GM18508 (cell line): ENCODE data around the gene LPGAT1.
"Not testable (repeated sequence)": the region's sequence is repeated elsewhere in the genome, so short reads cannot be mapped to it uniquely, and the experiment has no call there.

Source experiments
- ATAC-seq: cut with Tn5 transposase; IDR thresholded peaks from one replicate; pipeline ENCODE4 v1.9.1; 2021; ENCODE audit warnings: moderate number of reproducible peaks; ENCODE audit not compliant: insufficient read depth, unreplicated experiment

LPGAT1 gene

DNA sequence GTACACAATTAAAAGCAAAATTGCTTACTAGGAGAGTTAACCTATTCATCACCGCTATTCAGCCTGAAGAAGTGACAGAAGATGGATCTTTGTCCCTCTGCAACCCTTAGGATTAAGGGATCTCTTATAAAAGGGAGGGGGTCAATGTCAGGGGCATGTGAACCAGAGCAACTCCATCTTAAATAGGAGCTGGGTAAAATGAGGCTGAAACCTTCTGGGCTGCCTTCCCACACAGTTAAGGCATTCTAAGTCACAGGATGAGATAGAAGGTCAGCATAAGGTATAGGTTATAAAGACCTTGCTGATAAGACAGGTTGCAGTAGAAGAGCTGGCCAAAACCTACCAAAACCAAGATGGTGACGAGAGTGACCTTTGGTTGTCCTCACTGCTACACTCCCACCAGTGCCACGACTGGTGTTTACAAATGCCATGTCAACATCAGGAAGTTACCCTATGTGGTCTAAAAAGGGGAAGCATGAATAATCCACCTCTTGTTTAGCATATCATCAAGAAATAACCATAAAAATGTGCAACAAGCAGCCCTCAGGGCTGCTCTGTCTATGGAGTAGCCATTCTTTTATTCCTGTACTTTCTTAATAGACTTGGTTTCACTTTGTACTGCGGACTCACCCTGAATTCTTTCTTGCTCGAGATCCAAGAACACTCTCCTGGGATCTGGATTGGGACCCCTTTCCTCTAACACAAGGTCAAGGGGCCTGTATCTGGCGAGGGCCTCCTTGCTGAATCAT, 119.8 kb downstream of the LPGAT1 start:
- ATAC-seq, result no peak

DNA sequence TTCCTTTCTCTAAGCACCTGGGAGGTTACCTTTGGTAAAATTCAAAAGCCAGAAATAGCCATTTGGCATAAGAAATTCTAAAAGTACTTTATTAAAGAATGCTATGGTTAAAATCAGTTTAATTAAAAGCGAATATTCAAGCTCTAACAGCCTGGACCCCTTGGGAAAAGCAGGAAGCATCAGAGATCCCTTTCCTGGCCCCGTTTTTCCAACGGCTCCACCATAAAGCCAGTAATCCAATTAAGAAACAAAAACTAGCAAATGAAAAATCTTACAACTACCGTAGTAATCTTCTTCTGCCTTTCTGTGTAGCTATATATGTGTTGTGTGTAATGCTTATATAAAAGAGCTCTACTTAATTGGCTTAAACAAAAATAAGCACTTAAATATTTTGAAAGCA, 121.6 kb downstream of the LPGAT1 start:
- ATAC-seq, result no peak

DNA sequence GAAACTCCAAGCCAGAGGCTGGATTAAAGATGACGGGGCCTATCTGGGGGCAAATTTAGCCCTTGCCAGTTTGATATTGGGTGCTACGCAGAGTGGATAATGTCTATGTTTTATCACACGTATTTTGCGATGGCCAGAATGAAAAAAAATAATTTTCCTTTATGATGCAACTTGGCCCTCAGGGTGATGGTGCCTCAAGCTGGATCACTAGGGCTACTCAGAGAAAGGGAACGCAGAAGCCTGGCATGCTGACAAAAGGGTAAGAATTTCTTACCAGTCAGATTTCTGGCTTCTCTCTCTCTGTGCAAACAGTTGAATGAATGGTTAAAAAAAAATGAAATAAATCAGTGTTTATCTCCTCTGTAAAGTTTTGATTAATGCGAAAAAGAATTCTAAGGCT, 122.6 kb downstream of the LPGAT1 start:
- no peak for ATAC-seq

DNA sequence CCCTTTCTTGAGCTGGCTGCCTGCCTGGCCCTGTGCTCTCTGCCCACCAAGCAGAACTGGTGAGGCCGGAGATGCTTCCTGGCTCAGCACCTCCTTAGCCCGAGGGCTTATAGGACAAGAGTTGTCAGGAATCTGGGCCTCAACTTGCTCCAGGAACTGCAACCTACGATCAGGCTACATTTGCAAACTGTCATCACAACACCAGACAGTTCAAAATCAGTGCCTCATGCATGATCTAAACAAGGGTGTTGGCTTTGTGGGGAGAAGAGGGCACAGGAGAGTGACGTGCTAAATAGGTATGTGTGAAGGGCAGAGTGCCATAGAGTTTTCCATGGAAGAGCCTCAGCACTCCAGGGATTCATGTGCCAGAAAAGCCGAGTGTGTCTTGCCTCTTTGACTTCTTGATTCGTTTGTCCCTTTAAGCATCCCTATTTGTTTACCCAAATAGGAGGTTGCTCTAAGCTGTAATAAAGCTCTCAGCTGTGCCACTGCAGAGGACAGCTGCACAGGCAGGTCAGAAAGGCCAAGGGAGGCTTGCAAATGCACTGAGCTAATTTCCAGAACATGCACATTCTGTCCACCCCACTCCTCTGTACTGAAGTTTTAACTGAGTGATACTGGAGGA, 125.0 kb downstream of the LPGAT1 start:
- no peak for ATAC-seq

DNA sequence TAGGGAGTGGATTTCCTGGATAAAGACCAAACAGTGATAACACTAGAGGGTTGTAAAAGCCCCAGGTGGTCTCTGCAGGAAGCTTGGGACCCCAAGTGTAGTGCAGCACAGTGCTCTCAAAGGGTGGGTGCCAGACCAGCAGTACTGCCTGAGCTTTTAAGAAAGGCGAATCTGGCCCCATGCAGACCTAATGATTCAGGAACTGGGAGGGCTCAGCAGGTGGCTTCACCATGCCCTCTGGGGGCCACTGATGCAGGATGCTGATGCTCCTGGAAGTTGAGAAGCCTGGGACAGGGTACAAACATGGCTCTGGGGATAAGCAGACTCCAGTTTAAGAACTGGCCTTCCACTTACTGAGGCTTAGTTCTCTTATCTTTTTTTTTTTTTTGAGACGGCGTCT, 126.0 kb downstream of the LPGAT1 start:
- no peak for ATAC-seq

DNA sequence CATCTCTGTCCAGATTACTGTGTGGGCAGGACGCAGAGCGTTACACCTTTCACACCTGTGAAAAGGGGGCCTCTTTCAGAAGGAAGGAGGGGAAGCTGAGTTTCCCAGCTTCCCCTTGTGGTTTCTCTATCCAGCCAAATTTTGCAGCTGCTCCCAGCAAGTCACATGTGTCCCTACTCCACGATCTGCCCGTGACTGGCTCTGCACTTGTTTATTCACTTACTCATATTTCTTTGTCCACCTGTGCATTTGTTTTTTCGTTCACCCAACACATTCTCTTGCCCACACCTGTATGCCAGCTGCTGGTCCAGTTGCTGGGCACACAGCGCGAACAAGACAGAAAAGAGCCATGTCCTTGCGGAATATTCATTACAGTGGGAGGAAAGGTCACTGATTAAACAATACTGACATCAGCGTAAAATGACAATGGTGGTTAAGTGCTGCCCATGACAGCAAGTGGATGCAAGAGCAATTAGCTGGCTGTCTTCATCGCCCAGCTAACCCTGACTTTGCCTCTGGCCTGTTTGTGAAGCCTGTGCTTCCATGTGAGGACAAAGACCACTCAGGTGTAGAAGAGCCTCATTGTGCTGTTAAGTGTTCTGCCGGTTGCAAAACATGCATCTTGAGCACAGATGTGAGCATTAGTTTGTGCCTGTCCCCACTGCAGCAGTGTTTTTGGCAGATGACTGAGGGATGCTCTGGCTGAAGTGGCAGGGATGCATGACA, 126.6 kb downstream of the LPGAT1 start:
- ATAC-seq, result no peak

DNA sequence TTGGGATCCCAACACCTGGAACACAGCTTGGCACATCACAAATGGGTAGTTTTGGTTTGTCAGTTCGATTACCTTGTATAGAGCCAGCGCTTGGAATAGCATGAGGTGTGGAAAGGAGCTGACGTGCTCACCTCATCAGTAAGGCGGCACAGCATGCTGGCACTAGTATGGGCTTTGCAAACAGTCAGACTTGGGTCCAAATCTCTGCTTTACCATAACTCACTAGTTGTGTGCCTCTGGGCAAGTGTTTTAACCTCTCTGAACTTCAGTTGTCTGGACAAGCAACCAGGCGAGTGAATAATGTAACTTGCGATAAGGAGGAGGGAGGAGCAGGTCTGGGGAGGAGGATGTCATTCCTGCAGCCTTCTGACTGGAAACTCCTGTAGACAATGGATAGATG, 128.8 kb downstream of the LPGAT1 start:
- ATAC-seq, result no peak

DNA sequence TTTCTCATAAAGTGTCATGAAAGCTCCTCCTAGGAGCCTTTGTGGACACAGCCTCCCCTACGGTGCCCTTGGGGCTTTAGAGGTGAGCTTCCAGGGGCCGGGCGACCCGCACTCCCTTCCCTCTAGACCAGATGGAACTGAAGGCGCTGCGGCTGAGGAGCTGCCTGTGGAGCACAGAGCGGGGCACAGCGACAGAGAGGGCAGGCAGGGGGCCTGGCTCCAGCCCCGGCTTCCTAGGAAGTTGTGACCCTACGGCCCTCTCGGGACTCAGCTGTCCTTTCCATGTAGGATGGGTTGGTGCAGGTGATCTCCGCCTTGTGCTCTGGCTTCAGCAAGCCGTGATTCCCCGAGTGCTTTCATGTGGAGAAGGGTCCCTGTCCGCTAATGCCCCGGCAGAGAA, 131.5 kb downstream of the LPGAT1 start:
- ATAC-seq, result no peak

DNA sequence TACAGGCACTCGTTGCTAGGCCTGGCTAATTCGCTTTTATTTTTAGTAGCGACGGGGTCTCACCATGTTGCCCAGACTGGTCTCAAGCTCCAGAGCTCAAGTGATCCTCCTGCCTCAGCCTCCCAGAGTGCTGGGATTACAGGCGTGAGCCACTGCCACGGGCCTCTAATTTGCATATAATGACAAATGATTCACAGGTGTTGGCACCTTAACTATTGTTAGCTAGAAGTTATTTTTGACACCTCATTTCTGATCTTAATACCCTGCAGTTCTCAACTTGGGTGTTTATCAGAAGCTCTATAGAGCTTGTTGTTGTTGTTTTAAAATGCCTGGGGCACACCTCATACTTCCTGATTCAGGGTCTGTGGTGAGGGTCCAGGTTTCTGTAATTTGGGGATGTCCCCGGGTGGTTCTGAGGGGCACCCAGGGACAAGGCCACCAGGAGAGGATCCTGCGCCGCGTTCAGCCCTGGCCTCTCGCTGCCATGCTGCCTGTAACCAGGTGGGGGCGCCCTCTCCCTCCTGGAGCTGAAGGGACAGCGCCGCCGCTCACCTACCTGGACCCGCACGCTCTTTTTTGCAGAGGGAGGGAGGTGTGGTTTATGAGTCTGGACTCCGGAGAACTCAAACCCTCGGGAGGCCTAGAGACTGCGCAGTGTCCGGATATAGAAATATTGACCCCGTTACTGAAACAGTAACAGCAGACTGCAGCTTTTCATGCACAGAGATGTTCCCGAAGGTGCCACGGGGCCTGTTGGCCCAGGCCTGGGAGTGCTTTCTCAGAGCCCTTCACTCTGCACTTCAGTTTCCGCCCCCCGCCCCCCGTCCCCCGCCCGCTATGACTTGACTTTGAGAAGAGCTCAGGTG, 132.2 kb downstream of the LPGAT1 start:
- no peak for ATAC-seq

DNA sequence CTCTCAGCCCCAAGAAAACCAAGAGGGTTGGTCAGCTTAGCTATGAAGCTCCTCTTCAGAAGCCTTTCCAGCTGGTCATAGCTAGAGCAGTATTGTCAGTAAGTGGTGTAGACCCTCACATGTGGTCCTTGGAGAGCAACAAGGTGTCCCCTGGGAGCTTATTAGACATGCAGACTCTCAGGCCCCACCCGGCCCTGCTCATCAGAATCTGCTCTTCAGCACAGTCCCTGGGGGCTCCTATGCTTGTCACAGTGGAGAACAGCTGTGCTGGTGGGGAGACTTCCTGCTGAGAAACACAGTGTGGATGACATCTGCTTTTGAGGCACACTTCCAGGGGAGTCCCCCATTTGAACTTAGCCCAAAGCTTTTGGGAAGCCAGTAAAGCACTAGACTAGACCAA, 133.2 kb downstream of the LPGAT1 start:
- ATAC-seq, result peak; percentile 52

DNA sequence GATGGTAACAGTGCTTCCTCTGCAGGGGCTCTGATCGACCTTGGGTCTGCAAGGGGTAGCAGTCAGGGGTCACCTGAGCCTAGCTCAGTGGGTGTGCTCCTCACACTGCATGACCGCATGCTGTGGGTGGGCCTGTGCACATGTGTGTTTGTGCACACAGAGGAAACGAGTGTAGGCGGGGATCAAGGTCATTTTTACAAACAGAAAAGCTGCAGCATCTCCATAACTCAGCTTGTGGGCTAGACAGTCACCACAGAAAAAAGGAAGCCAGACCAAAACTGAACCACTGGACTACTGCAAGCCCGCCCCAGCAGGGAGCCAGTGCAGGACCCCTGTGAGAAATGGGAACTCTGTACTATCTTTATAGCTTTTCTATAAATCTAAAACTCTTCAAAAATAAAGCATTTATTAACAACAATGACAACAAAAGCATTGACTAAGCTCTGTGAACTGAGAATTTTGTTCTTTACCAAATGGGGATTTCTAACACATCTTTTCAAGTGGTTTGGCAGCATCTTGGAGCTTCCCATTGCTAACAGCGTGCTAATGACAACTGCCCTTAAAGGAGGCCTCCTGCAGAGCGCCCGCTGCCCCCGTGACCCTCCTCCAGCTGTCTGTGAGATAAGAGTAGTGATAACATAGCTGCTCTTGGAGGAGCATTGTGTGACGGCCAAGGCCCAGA, 135.3 kb downstream of the LPGAT1 start:
- peak; percentile 38 for ATAC-seq

DNA sequence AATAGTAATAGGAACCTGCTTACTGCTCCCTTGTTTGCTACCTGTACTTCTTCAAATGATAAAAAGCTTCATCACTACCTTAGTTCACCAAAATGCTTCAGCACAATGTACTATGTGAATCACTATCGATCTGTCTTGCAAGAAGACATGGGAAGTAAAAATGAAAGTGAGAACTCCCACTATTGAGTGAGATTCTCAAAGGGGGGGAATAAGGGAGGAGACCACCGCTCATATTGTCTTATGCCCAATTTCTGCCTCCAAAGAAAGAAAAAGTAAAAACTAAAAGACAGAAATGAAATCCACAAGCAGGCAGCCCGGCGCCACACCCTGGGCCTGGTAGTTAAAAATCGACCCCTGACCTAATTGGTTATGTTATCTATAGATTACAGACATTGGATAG, 136.7 kb downstream of the LPGAT1 start:
- not testable (repeated sequence) for ATAC-seq
